GM19452 (cell line): ENCODE results near the gene FRMPD4.
"Not testable (repeated sequence)": the region's sequence is repeated elsewhere in the genome, so short reads cannot be mapped to it uniquely, and the experiment has no call there.

Experiments
- ATAC-seq: cut with Tn5 transposase; IDR thresholded peaks from one replicate; pipeline ENCODE4 v1.9.1; 2021; ENCODE audit not compliant: unreplicated experiment

The FRMPD4 gene

DNA sequence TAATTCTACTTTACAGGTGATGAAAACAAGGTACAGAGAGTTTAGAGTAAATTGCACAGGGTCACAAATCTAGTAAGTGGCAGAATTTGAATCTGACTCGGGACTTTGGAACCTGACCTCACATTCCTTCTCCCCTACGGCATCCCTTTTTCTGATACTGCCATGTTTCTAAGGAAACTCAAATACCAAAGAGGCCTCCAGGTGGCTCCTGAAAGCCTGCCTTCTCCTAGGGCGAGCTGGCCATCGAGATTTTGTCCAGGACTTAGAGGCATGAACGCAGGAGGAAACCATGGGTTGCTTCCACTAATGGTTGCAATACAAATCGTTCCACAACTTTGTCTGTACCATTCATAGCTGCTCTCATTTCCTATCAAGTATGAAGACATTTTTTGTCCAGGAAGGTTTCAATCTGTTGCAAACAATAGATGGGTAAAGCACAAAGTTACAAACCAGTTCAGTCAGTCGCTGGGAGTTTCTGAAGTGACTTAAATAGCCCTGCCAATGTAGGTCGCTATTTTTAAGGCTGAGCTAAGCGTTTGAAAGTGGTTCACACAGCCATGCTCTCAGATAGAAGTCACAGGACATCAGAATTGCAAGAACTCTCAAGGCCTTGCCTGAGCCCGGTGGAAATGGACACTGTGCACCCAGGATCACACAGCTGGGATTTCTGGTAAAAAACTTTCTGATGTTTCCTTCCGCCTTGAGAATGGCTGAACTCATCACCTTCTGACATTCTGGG lies 356.3 kb downstream of the FRMPD4 start:
- ATAC-seq, result no peak

DNA sequence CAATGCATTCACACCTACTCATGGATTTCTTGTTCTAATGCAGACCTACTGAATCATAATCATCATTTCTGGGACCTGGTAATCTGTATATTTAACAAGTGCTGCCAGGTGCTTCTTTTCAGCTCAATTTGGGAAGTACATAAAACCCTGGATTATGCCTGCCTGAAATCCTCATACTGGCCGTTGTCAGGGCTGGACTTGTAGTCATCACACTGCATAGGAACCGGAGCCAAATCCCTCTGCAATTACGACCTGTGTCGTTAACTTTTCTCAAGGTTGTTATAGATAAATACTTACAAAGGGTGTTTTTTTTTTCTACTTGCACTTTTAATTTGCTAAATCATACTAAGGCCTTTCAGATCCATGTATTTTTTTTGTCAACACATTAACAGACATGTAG lies 358.1 kb downstream of the FRMPD4 start:
- no peak for ATAC-seq

DNA sequence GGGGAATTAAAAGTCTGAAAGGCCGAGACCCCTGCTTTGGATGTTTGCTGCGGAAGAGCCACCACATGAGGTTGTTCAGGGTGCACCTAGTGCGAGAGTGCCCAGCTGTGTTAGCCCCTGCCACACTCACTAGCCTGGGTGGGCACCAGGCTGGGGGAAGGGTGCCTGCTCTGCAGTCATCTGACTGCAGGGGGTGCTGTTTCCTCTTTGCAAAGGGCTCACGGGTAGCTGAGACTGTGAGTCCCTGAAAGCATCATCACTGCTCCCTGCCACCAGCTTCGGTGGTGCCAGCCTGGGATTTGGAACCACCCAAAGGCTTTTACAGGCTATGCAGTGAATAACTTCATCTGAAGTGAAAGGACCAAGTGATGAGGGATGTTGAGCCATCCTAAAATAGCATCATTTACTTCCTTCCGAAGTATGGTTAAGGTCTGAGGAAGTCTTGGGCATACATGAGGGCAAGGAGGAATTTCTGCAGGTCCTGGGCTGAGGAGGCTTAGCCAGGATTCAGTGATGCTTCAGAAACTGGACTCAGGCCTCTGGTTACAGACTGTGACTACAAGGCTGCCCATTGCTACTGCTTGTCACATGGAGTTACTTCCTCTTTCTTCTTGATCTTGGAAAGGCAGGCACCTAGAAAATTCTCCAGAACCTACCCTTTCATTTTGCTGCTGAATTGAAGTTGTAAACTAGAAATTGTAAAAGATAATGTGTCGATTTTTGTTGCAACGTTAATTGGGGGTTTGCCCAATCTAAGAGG lies 359.7 kb downstream of the FRMPD4 start:
- ATAC-seq, result no peak

DNA sequence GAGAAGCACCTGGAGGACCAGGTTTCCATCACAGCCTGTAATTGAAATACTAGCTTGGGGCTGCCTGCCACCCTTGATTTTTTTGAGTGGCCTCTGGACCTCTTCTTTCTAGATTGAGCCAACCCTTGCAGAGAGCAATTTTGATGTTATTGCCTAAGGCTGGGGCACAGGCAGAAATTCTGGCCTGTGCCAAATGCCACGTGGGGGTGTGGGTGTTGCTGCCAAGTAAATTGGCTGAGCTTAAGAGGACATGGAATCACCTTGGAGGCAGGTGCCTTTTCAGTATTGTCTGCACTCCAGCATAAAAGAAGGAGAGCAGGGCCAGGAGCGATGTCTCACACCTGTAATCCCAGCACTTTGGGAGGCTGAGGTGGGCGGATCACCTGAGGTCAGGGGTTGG lies 366.9 kb downstream of the FRMPD4 start:
- ATAC-seq, result no peak

DNA sequence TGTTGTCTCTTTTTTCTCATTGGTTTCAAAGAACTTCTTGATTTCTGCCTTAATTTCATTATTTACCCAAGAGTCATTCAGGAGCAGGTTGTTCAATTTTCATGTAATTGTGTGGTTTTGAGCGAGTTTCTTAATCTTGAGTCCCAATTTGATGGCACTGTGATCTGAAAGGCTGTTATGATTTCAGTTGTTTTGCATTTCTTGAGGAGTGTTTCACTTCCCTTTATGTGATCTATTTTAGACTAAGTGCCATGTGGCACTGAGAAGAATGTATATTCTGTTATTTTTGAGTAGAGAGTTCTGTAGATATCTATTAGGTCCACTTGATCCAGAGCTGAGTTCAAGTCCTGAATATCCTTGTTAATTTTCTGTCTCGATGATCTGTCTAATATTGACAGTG lies 377.1 kb downstream of the FRMPD4 start:
- ATAC-seq, result peak; percentile 97

DNA sequence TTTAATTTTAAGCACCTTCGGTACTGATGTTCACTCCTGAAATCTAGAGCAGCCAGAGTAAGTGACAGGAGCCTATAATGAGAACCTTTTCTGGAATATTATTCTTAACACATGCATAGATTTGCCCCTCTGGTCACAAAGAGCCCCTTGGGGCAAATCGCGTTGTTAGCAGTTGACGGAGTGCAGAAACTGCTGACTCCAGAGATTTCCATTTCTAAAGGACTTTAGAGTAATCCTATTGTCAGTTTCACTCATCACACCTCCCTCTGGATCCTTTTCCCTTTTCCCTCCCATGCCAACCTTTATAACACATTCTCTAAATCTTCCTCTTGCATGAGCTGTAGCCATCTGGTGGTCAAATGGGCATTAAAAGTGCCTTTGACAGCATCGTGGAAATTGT lies 388.0 kb downstream of the FRMPD4 start:
- no peak for ATAC-seq

DNA sequence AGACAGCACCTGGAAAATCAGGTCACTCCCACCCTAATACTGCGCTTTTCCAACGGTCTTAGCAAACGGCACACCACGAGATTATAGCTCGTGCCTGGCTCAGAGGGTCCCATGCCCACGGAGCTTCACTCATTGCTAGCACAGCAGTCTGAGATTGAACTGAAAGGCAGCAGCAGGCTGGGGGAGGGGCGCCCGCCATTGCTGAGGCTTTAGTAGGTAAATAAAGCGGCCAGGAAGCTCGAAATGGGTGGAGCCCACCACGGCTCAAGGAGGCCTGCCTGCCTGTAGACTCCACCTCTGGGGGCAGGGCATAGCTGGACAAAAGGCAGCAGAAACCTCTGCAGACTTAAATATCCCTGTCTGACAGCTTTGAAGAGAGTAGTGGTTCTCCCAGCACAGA lies 399.8 kb downstream of the FRMPD4 start:
- ATAC-seq, result not testable (repeated sequence)

DNA sequence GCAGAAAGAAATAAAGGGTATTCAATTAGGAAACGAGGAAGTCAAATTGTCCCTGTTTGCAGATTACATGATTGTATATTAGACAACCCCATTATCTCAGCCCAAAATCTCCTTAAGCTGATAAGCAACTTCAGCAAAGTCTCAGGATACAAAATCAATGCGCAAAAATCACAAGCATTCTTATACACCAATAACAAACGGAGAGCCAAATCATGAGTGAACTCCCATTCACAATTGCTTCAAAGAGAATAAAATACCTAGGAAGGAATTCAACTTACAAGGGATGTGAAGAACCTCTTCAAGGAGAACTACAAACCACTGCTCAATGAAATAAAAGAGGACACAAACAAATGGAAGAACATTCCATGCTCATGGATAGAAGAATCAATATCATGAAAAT lies 404.0 kb downstream of the FRMPD4 start:
- ATAC-seq, result not testable (repeated sequence)

DNA sequence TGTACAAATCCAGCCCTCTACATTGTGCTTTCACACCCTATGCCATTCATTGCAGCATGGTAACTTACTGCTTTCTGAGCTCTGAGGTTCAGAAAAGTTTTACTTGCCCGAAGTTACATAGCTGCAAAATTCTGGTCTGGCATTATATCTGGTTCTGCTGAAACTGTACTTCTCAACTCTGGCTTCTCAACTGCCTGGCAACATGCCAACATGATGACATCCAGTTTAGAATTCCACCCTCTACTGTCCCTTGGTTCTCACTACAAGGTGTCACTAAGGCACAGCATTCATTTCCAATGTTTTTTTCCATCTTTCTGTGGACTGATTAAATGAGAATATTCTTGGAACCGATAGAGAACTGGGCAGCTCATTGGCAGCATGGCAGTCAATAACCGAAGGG lies 410.1 kb downstream of the FRMPD4 start:
- no peak for ATAC-seq

DNA sequence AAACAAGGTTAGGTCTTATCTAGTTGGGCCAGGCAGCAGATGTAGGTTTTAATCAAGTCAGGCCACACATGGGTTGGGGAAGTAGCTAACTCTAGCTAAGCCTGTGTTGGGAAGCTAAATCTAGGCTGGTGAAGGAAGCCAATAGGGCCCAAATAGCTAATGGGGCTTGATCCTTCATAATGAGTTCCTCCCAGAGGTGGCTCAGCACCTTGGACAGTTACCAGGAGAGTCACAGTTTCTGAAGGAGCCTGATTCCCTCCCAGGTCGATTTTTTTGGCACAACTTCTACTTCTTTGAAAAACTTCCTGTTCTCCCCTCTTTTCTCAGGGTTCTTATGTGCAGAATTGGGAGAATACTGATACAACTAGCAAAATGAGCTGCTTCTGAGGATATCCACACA lies 410.5 kb downstream of the FRMPD4 start:
- ATAC-seq, result no peak

DNA sequence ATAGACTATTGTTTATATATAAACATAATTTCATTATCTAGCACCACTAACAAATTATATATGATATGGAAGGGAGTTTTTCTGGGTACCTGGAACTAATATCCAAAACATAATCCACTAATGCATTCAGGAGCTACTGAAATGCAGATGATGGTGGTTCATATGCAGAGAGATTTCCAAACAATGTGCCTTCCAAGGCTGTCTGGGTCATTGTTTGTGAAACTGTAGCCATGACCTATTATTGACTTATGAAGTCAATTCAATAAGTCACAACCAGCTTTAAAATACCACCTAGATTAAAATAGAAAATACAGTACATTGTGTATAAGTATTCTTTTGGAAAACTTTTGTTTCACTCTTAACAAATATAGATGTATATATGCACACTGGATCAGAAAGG lies 415.9 kb downstream of the FRMPD4 start:
- no peak for ATAC-seq

DNA sequence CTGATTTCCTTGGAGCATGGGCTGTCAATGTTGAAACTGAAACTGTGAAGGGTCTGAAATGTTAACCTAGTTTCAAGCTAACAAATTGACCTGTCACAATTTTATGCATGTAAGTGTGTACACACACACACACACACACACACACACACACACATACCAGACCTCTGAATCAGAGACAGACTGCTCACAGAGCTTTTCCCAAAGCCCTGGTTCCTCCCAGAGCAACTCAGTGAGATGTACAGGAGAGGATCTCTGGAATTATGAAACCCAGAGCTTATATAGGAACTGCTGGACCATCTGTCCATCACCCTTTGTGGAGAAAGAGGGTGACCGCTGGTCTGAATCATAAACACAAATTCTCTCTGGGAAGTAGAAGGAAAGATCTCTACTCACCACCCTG lies 424.8 kb downstream of the FRMPD4 start:
- ATAC-seq, result no peak

DNA sequence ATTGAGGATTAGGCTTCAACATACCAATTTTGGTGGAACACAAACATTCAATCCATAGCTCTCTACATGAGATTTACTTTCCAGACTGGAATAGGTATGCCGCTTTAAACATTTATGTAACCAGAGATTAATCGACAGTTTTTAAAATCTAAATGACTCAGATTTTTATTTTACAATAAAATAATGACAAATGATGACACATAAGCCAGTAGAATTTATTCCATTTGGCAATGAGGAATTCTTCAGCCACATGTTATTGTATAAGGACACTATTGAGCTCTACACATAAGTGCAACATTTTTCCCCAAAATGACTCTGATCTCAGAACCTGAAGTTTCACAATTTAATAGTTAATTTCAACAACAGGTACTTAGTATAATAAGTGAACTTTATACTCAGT lies 425.9 kb downstream of the FRMPD4 start:
- ATAC-seq, result no peak

DNA sequence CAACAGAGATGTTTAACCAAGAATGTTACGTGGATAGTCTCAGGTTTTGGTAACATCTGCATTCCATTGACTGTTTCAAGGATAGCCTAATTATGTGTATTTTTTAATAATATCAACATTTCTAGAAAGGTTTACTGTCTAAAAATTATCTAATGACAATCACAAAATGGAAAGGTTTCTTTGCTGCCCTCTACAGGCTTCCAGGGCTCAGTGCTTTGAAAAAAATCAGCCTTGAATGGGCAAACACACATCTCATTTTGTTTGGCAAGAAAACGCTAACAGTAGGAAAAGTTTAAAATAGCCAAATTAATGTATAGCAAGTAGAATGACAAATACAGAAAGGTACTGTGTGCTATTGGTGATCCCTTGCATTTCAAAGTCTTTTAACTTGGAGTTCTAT lies 429.6 kb downstream of the FRMPD4 start:
- ATAC-seq, result no peak

DNA sequence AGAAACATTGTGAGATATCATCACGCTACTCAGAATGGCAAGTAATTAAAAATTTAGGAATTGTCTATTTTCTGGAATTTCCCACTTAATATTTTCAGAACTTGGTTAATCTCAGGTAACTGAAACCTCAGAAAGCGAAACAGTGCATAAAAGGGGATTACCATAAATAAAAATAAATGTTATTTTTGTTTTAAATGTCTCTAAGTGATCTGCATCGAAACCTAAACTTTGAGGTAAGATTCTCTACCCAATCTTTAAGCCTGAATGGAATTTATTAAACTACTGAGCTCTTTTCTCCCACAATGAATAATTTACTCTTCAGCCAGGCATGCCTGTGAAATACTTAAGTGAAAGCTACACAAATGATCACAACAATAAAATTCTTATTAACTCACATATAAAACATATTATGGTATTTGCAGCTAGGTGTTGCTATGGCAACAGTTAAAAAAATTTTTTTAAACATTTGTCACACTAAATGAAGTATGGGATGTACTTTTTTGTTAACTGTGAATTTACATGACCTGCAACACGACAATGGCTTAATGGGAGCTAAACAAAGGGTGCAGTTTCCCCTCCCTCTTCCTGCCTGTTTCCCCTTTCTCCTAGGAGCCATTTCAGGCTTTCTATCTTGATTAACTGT lies 432.7 kb downstream of the FRMPD4 start:
- ATAC-seq, result no peak

DNA sequence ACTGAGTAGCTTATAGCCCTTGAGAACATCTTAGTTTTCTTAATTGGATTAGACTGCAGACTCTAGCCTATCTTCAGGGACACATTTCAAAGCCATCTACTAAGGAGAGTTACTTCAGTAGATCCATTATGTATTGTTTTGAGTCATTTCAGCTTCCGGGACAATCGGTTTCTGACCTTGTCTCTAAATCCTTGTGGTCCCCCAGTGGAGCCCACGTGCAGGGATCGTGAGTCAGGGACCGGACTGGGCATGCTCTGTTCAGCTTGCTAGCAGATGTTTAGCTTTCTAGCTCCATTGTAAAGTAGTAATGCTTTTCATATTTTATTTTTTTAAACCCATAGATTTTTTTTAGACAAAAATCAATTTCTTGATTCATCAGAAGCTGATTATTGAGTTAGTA lies 441.0 kb downstream of the FRMPD4 start:
- no peak for ATAC-seq

DNA sequence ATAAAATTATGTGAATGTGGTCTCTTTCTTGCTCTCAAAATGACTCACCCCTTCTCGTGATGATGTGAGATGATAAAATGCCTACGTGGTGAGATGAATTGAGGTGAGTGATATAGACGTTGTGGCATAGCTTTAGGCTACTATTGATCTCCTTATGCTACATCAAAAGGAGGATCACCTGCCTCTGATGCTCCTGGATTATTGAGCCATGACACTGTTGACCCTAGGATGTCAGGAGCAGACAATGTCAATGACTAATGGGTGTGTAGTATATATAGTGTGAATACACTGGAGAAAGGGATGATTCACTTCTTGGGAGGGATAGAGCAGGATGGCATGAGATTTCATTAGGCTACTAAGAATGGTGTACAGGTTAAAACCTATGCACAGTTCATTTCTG lies 442.3 kb downstream of the FRMPD4 start:
- ATAC-seq, result no peak

DNA sequence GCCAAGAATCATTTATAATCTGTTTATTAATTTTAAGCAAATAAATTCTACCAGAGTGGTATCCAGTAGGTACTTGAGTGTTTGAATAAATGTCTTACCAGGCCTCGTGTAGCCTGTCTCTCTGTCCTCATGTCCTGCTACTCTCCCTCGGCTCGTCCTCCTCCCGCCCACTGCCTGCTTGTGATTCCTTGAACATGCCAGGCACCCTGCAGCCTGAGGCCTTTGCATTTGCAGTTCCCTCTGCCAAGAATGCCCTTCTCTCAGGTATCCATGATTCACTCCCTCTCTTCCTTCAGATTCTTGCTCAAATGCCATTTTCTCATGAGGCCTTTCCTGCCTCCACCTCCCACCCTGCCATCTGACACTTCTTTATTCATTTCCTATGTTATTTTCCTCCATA lies 443.3 kb downstream of the FRMPD4 start:
- ATAC-seq, result no peak

DNA sequence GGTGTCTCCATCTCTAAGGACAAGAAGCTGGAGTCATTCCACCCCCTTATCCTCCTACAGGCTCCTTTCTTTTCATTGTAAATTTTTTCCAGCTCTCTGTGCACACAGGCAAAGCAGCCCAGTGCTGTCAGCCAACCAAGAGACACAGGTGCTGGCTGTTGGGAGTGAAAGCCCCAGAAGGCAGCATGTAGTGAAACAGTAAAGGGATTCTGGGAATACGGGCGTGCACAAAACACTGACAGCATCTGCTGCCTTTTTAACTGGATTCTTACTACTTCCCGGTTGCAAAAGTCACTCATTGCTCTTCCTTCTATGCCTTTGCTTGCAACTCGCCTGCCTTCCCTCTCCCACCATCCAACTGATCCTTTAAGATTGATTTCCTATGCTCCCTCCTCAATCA lies 444.4 kb downstream of the FRMPD4 start:
- ATAC-seq, result no peak

DNA sequence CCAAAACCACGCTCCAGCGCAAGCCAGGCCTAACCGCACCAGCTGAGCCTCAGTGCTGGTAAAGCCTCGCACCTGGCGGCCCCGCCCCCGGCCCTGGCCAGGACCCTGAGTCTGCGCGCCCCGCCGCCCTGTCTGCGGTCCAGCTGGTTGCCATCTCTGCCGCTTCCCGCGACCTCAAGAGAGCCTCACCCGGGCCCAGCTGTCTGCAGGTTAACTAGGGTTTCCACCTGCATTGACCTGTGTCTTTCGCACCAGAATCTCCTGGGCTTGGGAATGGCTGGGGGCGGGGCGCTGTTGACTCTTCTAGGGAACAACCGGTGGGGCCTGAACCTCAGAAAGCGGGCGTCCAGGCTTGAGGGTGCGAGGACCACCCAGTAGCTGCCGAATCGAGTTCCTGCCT lies 445.3 kb downstream of the FRMPD4 start:
- no peak for ATAC-seq

DNA sequence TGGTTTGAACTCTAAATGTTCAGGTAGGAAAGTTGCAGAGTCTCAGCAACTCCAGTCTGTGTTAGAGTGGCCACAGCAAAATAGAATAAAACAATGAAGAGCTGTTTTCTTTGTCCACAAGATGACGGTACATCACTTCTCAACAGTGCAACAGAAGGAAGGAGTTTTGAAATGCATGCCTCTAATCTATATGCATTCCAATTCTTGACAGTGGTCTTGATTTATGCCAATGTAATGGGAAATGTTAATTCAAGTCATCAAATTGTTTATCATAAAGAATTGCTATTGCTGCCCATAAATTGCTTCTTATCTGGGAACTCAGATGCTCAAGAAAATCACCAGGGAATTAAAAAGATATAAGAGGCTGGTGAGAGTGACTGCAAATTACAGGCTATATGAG lies 457.4 kb downstream of the FRMPD4 start:
- ATAC-seq, result no peak

DNA sequence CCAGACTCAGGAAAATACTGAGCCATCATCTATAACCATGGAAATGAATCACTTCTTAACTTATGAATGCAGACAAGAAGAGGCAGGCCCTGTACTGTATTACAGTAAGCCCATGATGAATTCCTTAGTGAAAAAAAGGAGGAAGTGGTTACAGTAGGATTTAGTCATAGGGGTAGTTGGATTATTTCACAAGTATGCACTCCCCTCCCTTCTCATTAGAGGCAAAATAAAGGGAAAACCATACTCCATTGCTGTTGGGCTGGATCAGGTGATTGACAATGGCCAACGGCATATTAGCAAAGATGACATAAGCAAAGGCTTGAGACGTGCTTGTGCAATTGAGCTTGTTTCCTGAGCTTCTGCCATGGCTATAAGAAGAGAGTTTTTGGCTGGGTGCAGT lies 471.8 kb downstream of the FRMPD4 start:
- no peak for ATAC-seq
